ENCODE measurements around the gene MCTP1. TPM values are rescaled to one million over a fixed set of nuclear protein-coding genes. Genes with fewer than 3 reads are reported as not detected.

MCTP1 gene
- total RNA-seq, 1 donor from 2014 or later: 1.9 TPM

DNA sequence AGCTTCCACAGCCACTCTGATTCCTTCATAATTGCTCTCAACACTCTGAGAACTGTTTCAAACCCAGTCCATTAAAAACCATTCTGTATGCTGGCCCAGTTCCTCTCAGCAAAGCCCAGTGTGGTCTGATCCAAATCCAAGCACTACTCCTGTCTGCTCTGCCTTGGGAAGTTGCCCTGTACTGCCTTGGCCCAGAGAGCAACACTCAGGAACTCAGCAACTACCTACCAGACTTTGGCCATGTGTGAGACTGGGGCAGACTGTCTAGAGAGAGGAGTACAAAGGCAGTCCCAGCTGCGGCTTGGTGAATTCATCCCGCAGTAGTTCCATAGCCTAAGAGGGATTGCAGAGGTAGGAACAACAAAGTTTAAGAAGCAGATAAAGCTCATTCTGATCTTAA, 214.4 kb downstream of the MCTP1 start:
- Mint-ChIP-seq H3K9me3 (no peaks in the 10 kb centered on the region), H3K4me1 (peaks cover 5% of the 10 kb centered on the region), H3K27me3 (no peaks in the 10 kb centered on the region), H3K27ac (no peak overlapping the region), H3K4me3 (no peak overlapping the region), H3K36me3 (ENCODE audit: low read depth) (no peaks in the 10 kb centered on the region)
- CTCF ChIA-PET: no interaction called here
- POLR2A ChIA-PET: no interaction called here
- TF ChIP-seq, protein P1, sequence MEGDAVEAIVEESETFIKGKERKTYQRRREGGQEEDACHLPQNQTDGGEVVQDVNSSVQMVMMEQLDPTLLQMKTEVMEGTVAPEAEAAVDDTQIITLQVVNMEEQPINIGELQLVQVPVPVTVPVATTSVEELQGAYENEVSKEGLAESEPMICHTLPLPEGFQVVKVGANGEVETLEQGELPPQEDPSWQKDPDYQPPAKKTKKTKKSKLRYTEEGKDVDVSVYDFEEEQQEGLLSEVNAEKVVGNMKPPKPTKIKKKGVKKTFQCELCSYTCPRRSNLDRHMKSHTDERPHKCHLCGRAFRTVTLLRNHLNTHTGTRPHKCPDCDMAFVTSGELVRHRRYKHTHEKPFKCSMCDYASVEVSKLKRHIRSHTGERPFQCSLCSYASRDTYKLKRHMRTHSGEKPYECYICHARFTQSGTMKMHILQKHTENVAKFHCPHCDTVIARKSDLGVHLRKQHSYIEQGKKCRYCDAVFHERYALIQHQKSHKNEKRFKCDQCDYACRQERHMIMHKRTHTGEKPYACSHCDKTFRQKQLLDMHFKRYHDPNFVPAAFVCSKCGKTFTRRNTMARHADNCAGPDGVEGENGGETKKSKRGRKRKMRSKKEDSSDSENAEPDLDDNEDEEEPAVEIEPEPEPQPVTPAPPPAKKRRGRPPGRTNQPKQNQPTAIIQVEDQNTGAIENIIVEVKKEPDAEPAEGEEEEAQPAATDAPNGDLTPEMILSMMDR (IDR thresholded peaks at IDR 0.05): no peak
- no peak for DNase-seq
- ATAC-seq (ENCODE audit: low read depth): no peak
- intact Hi-C loops (cut with micrococcal nuclease): no loop called here

DNA sequence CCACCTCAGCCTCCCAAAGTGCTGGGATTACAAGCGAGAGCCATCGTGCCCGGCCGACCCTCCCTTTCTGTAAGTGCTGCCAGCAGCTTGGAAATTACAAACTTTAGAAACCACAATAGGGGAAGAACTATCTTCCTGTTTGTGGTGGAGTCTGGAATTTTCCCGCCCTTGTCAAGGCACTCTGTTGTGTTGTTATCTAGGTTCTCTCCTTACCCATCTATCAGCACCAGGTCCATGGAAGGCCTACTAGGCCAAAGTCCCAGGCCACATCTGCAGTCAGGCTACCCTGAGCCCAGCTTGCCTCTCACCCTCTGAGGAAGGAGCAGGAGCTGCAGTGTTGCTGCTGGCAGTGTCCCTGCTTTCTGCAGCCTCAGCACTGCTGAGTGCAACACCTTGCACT, 214.9 kb downstream of the MCTP1 start:
- POLR2A ChIA-PET: no interaction called here
- TF ChIP-seq, protein P1 (IDR thresholded peaks at IDR 0.05): no peak
- intact Hi-C loops (cut with micrococcal nuclease): no loop called here
- CTCF ChIA-PET: no interaction called here
- H3K4me3 Mint-ChIP-seq: no peak overlapping the region
- H3K4me1 Mint-ChIP-seq: peaks cover 5% of the 10 kb centered on the region
- no peaks in the 10 kb centered on the region for H3K36me3 Mint-ChIP-seq (ENCODE audit: low read depth)
- DNase-seq (no peak), ATAC-seq (ENCODE audit: low read depth) (no peak)
- H3K27me3 Mint-ChIP-seq: no peaks in the 10 kb centered on the region
- no peaks in the 10 kb centered on the region for H3K9me3 Mint-ChIP-seq
- no peak overlapping the region for H3K27ac Mint-ChIP-seq

DNA sequence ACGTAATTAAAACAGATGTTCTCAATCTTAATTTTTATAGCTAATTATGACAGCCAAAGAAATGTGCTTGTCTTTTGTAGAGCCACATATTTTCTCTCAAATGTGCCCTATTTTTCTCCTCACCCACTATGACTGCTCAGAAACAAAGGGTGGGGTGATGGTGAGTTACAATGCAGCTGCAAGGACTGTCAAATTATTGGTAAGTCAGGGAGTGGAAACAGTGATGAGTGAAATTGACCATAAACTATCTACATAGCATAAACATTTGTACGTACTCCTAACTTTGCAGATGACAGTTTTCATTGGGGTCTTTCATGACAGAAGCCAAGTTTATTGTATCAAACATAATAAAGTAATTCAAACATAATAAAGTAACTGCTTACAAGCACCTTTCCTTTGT, 215.9 kb downstream of the MCTP1 start:
- Mint-ChIP-seq H3K27me3 (no peaks in the 10 kb centered on the region), H3K36me3 (ENCODE audit: low read depth) (no peaks in the 10 kb centered on the region), H3K27ac (no peak overlapping the region), H3K4me3 (no peak overlapping the region), H3K9me3 (no peaks in the 10 kb centered on the region), H3K4me1 (peaks cover 5% of the 10 kb centered on the region)
- ATAC-seq (ENCODE audit: low read depth) (no peak), DNase-seq (no peak)
- intact Hi-C loops (cut with micrococcal nuclease): no loop called here
- ChIA-PET CTCF (no interaction called here), POLR2A (no interaction called here)
- TF ChIP-seq, protein P1 (IDR thresholded peaks at IDR 0.05): no peak

DNA sequence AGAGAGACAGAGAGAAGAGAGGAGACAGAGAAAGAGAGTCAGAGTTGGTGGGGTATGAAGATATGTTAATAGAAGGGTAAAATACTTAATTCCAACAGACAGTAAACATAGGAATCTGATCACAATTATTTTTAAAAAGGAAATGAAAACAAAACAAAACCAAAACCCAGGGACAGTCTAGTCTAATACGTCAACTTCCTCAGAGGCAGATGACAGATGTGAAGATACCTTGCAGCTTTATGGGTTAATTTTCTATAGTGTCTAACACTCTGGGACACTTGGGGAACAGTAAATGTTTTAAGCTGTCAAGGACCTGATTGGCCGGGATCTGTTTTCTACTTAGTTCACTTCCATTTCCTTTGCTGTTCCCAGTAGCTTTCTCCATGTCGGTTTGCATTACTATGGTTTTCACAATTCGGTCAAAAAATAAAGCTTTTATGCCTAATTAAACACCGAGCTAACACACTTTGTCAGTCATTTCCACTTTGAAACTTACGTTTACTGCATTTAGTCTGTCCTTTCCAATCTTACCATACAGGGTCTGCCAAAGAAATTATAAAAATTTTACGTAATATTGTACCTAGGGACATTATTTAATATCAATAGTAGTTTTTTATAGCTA, 216.5 kb downstream of the MCTP1 start:
- H3K27ac Mint-ChIP-seq: no peak overlapping the region
- H3K9me3 Mint-ChIP-seq: no peaks in the 10 kb centered on the region
- intact Hi-C loops (cut with micrococcal nuclease): no loop called here
- CTCF ChIA-PET: no interaction called here
- POLR2A ChIA-PET: no interaction called here
- ATAC-seq (ENCODE audit: low read depth) (no peak), DNase-seq (no peak)
- no peaks in the 10 kb centered on the region for H3K36me3 Mint-ChIP-seq (ENCODE audit: low read depth)
- TF ChIP-seq, protein P1 (IDR thresholded peaks at IDR 0.05): no peak
- no peaks in the 10 kb centered on the region for H3K27me3 Mint-ChIP-seq
- no peak overlapping the region for H3K4me3 Mint-ChIP-seq
- H3K4me1 Mint-ChIP-seq: peaks cover 5% of the 10 kb centered on the region

DNA sequence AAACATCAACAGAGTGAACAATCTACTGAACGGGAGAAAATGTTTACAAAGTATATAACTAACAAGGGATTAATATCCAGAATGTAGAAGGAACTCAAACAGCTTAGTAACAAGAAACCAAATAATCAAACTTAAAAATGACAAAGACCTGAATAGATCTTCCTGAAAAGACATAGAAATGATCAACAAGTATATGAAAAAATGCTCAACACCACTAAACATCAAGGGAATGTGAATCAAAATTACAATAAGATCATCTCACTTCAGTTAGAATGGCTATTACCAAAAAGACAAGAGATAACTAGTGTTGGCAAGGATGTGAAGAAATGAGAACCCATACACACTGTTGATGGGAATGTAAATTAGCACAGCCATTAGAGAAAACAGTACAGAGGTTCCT, 218.8 kb downstream of the MCTP1 start:
- ATAC-seq (ENCODE audit: low read depth): no peak
- H3K36me3 Mint-ChIP-seq (ENCODE audit: low read depth): no peaks in the 10 kb centered on the region
- CTCF ChIA-PET: no interaction called here
- POLR2A ChIA-PET: no interaction called here
- TF ChIP-seq, protein P1 (IDR thresholded peaks at IDR 0.05): no peak
- intact Hi-C loops (cut with micrococcal nuclease): no loop called here
- no peaks in the 10 kb centered on the region for H3K9me3 Mint-ChIP-seq
- H3K4me3 Mint-ChIP-seq: no peak overlapping the region
- no peaks in the 10 kb centered on the region for H3K27me3 Mint-ChIP-seq
- no peak for DNase-seq
- no peak overlapping the region for H3K27ac Mint-ChIP-seq
- H3K4me1 Mint-ChIP-seq: peaks cover 5% of the 10 kb centered on the region

Measured in activated B cell treated with CpG ODN at 0.5 μM for 24 hours (primary cell).